AG10803 (cell line): ENCODE results near the gene EDEM3.

Source experiments
- DNase-seq: peaks from one replicate; pipeline ENCODE4 v3.0.0; 2010; ENCODE audit warnings: low read depth
- H3K4me3 ChIP-seq: 2 replicates; pipeline ENCODE4 v1.5.1; 2011; ENCODE audit warnings: mild to moderate bottlenecking, low read length, control low read depth
- CTCF ChIP-seq: conservative IDR thresholded peaks from 2 replicates; pipeline ENCODE4 v1.5.1; 2011; ENCODE audit warnings: mild to moderate bottlenecking, low read length, control low read depth, inconsistent platforms

The EDEM3 gene

GRCh38 chr1:184754476-184755225 lies at the start of gene EDEM3:
EDEM3 (minus strand) TSS chr1:184754858; CDS start chr1:184754646, 212 bp downstream.
- no peak for TF ChIP-seq CTCF
- H3K4me3 ChIP-seq, result peak within 1 kb of the TSS; percentile 92
- peak; percentile 99 for DNase-seq

GRCh38 chr1:184804220-184804619 lies 49.6 kb upstream of the EDEM3 start:
- DNase-seq, result no peak
- TF ChIP-seq CTCF, result no peak
- H3K4me3 ChIP-seq, result no peak overlapping the region

- peak; percentile 45 for DNase-seq
- no peak overlapping the region for H3K4me3 ChIP-seq
- no peak for TF ChIP-seq CTCF
Measured at GRCh38 chr1:184803180-184803492, 48.5 kb upstream of the EDEM3 start.

- DNase-seq, result no peak
Measured at GRCh38 chr1:184802354-184803179, 47.9 kb upstream of the EDEM3 start.

GRCh38 chr1:184801503-184801902 lies 46.8 kb upstream of the EDEM3 start:
- H3K4me3 ChIP-seq, result no peak overlapping the region
- TF ChIP-seq CTCF, result no peak
- peak; percentile 86 for DNase-seq

More at GRCh38 chr1:184802354-184803179, 47.9 kb upstream of the EDEM3 start:
- no peak overlapping the region for H3K4me3 ChIP-seq
- TF ChIP-seq CTCF, result no peak

GRCh38 chr1:184800876-184801275 lies 46.2 kb upstream of the EDEM3 start:
- DNase-seq, result no peak
- TF ChIP-seq CTCF, result no peak
- H3K4me3 ChIP-seq, result no peak overlapping the region

- TF ChIP-seq CTCF, result no peak
- no peak overlapping the region for H3K4me3 ChIP-seq
- no peak for DNase-seq
Measured at GRCh38 chr1:184793967-184794366, 39.3 kb upstream of the EDEM3 start.
